ENCODE data around the gene CTDSPL. TPM values are rescaled to one million over a fixed set of nuclear protein-coding genes. Genes with fewer than 3 reads are reported as not detected.

Gene CTDSPL
- total RNA-seq, 1 experiment from 2014 or later: 34.4 TPM

- Histone ChIP-seq H3K27me3 (ENCODE audit: insufficient read depth, low read length) (no peaks in the 10 kb centered on the region), H3K27ac (ENCODE audit: low read depth, low read length) (no peak overlapping the region), H3K9me3 (ENCODE audit: control insufficient read depth in 1 of 2, insufficient read depth in 1 of 2, low read depth in 1 of 2, low read length in 2 of 2) (no peaks in the 10 kb centered on the region), H4K20me1 (ENCODE audit: insufficient read depth) (no peaks in the 10 kb centered on the region), H3K4me1 (ENCODE audit: control insufficient read depth in 1 of 2, insufficient read depth in 2 of 2, low read length in 2 of 2) (peaks cover 9 to 35% of the 10 kb centered on the region in 2 experiments), H3K9me2 (ENCODE audit: insufficient read depth) (no peaks in the 10 kb centered on the region), H3K9ac (ENCODE audit: low read length) (no peak overlapping the region), H3K4me2 (ENCODE audit: low read length) (no peak overlapping the region), H3K36me3 (ENCODE audit: control insufficient read depth in 1 of 2, insufficient read depth in 2 of 2, low read length in 2 of 2) (no peaks in the 10 kb centered on the region), H3K79me2 (ENCODE audit: insufficient read depth, low read length) (no peaks in the 10 kb centered on the region), H3K4me3 (replicated peaks in 1 of 2; ENCODE audit: low read depth in 1 of 2, low read length in 2 of 2) (no peak overlapping the region), H2AFZ (ENCODE audit: low read depth, low read length, poor library complexity, severe bottlenecking) (no peak overlapping the region)
- RAD21 ChIA-PET (ENCODE audit: low non-redundant PET in 1 of 2, low total read pairs in 2 of 2, uncharacterized antibody in 2 of 2, unreplicated experiment in 2 of 2): no interaction called here
- intact Hi-C loops (cut with micrococcal nuclease): no loop called here
- no peak for TF ChIP-seq SP1 (IDR thresholded peaks at IDR 0.05; ENCODE audit: low read depth)
- no peak for TF ChIP-seq CEBPB (IDR thresholded peaks at IDR 0.05; ENCODE audit: low read depth)
- DNase-seq (ENCODE audit: low read depth, low spot score): no peak
- CTCF ChIA-PET: interaction anchor here (0.8 to 1.2 kb wide), 2 partner anchors 8 to 19 kb away, joined by 3 to 4 read pairs; no protein-coding TSS in a partner anchor
- POLR2A ChIA-PET: no interaction called here
- no peak for ATAC-seq
- no TSS peak for BruUV-seq (replicated peaks)
These were observed 131.8 kb downstream of the CTDSPL start for GRCh38 chr3:37993460-37993819.

GRCh38 chr3:37993820-37994638, 132.3 kb downstream of the CTDSPL start:
- Histone ChIP-seq H4K20me1 (ENCODE audit: insufficient read depth) (no peaks in the 10 kb centered on the region), H3K9ac (ENCODE audit: low read length) (no peak overlapping the region), H2AFZ (ENCODE audit: low read depth, low read length, poor library complexity, severe bottlenecking) (no peak overlapping the region), H3K36me3 (ENCODE audit: control insufficient read depth in 1 of 2, insufficient read depth in 2 of 2, low read length in 2 of 2) (no peaks in the 10 kb centered on the region), H3K27ac (ENCODE audit: low read depth, low read length) (no peak overlapping the region), H3K9me2 (ENCODE audit: insufficient read depth) (no peaks in the 10 kb centered on the region), H3K4me1 (ENCODE audit: control insufficient read depth in 1 of 2, insufficient read depth in 2 of 2, low read length in 2 of 2) (peaks cover 11 to 40% of the 10 kb centered on the region in 2 experiments), H3K4me2 (ENCODE audit: low read length) (no peak overlapping the region), H3K4me3 (replicated peaks in 1 of 2; ENCODE audit: low read depth in 1 of 2, low read length in 2 of 2) (no peak overlapping the region), H3K9me3 (ENCODE audit: control insufficient read depth in 1 of 2, insufficient read depth in 1 of 2, low read depth in 1 of 2, low read length in 2 of 2) (no peaks in the 10 kb centered on the region), H3K79me2 (ENCODE audit: insufficient read depth, low read length) (no peaks in the 10 kb centered on the region), H3K27me3 (ENCODE audit: insufficient read depth, low read length) (no peaks in the 10 kb centered on the region)
- no peak for DNase-seq (ENCODE audit: low read depth, low spot score)
- ChIA-PET RAD21 (ENCODE audit: low non-redundant PET in 1 of 2, low total read pairs in 2 of 2, uncharacterized antibody in 2 of 2, unreplicated experiment in 2 of 2) (no interaction called here), POLR2A (no interaction called here), CTCF (interaction anchor here (1.2 kb wide), 1 partner anchor 19 kb away, joined by 4 read pairs; no protein-coding TSS in a partner anchor)
- intact Hi-C loops (cut with micrococcal nuclease): no loop called here
- BruUV-seq (replicated peaks): no TSS peak
- no peak for ATAC-seq
- TF ChIP-seq CTCF (IDR thresholded peaks at IDR 0.05 in 2 of 3, conservative IDR thresholded peaks at IDR 0.05 in 1 of 3; ENCODE audit: borderline replicate concordance in 1 of 3, insufficient read depth in 1 of 3, low read depth in 2 of 3, low read length in 2 of 3): no peak
- no peak for TF ChIP-seq ZBTB33 (IDR thresholded peaks at IDR 0.05; ENCODE audit: extremely low read depth, insufficient replicate concordance, low read length)
- TF ChIP-seq MAX (IDR thresholded peaks at IDR 0.05): no peak
- no peak for TF ChIP-seq ZFX (IDR thresholded peaks at IDR 0.05)
- no peak for TF ChIP-seq JUND (IDR thresholded peaks at IDR 0.05)
- no peak for TF ChIP-seq POLR2A (IDR thresholded peaks at IDR 0.05; ENCODE audit: borderline replicate concordance, extremely low read depth, insufficient read depth, insufficient read length)
- no peak for TF ChIP-seq RAD21 (IDR thresholded peaks at IDR 0.05; ENCODE audit: low read depth)
- no peak for TF ChIP-seq REST (IDR thresholded peaks at IDR 0.05; ENCODE audit: low read depth)
- no peak for TF ChIP-seq ZNF274 (IDR thresholded peaks at IDR 0.05; ENCODE audit: low read depth, low read length)
- TF ChIP-seq SRF (IDR thresholded peaks at IDR 0.05; ENCODE audit: low read depth): no peak

Data from HCT116 (cell line).